HG03432 (cell line): ENCODE data around the gene EIF3J.
"Not testable (repeated sequence)": the region's sequence is repeated elsewhere in the genome, so short reads cannot be mapped to it uniquely, and the experiment has no call there.

Source experiments
- ATAC-seq: cut with Tn5 transposase; IDR thresholded peaks from one replicate; pipeline ENCODE4 v1.9.1; 2021; ENCODE audit warnings: mild to moderate bottlenecking, moderate library complexity; ENCODE audit not compliant: unreplicated experiment

Gene EIF3J, protein sequence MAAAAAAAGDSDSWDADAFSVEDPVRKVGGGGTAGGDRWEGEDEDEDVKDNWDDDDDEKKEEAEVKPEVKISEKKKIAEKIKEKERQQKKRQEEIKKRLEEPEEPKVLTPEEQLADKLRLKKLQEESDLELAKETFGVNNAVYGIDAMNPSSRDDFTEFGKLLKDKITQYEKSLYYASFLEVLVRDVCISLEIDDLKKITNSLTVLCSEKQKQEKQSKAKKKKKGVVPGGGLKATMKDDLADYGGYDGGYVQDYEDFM

DNA sequence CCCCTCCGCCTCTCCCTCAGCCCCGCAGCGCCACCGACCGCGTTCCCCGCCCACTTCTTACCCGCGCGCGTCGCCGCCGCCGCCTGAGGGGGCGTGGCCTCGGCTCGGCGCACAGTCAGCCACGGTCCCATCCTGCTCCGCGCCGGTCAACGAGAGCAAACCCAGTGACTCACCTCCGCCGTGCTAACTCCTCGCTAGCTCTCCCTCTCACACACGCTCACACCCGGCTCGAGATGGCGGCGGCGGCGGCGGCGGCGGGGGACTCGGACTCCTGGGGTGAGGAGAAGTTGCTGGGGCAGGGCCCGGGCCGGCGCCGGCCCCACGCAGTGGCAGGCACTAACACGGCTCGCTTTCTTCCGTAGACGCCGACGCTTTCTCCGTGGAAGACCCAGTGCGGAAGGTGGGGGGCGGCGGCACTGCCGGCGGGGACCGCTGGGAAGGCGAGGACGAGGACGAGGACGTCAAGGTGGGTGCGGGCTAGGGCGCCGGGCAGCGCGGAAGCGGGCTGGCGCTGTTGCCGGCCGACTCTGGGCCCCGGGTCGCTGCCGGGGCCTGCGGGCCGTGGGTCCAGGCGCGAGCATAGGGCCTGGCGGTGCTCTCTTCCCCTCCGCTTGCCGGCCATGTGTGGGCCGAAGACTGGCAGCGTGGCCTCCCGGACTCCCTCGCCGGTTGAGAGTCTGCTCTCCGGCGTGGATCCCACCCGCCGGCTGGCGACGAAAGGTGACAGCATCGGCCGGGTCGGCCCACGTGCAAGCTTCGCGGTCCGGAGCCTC lies at the start of gene EIF3J:
Gene EIF3J, plus strand, starts transcription at position 186 of the 773 bp plus-strand sequence. Its CDS starts 48 bp downstream, at position 234.
- ATAC-seq = peak; percentile 85

DNA sequence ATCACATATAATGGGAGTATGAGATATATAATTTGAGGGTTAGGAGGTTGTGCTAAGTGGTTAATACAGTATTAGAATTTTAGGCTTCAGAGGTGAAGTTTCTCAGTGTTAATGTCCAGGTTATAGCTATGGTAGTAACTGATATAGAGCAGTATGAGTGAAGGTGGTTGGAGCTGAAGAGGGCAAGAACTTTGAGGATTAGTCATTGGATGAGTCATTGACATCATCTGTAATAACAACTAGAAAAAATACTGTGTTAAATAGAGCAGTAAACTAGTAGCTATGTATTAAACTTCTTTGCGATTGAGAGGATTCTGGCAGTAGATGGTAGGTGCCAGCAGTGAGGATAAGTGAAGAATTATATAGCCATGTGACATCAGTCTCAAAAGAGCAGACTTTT lies 47.5 kb upstream of the EIF3J start:
- ATAC-seq = no peak

DNA sequence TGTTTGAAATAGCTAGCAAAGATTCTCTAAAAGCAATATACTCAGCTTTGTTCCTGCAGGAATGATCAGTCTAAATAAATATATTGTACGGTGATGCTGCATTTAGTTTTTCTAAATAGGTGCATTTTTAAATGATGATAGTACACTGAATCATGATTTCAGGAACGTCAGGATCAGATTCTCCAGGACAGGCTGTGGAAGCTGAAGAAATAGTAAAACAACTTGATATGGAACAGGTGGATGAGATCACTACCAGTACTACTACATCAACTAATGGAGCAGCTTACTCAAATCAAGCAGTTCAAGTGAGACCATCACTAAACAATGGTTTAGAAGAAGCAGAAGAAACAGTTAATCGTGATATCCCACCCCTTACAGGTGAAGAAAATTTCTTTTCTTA lies 46.3 kb upstream of the EIF3J start:
- ATAC-seq = no peak

DNA sequence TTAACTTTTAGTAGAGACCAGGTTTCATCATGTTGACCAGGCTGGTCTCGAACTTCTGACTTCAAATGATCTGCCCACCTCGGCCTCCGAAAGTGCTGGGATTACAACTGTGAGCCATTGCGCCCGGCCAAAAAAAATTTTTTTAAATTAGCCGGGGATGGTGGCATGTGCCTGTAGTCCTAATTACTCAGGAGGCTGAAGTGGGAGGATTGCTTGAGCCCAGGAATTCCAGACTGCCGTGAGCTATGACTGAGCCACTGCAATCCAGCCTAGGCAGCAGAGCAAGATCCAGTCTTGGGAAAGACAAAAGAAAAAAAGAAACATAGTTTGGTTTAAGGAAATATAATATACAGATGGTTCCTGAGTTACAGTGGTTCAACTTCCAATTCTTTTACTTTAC lies 44.9 kb upstream of the EIF3J start:
- no peak for ATAC-seq

DNA sequence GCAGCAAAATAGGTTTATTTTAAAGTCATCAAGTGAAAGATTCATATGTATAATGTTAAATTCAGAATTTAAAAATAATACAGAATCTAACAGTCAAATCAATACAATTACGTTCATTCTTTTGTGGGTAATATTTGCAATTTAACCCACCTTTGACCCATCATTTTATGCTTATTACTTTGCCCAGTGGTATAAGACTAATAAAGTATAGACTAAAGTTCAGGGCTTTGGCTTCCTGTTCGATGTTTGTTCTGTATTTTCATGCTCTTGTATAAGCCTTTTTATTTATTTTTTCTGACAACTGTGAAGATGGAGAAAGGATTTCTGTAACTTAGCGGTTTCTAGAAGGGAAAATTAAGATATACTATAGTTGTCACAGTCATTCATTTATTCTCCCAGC lies 44.3 kb upstream of the EIF3J start:
- ATAC-seq = no peak

DNA sequence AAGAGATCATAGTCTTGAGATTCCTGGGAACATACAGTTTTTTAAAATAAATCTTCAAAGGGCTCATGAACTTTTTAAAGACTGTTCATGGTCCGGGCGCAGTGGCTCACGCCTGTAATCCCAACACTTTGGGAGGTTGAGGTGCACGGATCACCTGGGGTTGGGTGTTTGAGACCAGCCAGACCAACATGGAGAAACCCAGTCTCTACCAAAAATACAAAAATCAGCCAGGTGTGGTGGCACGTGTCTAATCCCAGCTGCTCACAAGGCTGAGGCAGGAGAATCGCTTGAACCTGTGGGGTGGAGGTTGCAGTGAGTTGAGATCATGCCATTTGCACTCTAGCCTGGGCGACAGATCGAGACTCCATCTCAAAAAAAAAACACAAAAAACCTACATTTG lies 41.4 kb upstream of the EIF3J start:
- no peak for ATAC-seq

DNA sequence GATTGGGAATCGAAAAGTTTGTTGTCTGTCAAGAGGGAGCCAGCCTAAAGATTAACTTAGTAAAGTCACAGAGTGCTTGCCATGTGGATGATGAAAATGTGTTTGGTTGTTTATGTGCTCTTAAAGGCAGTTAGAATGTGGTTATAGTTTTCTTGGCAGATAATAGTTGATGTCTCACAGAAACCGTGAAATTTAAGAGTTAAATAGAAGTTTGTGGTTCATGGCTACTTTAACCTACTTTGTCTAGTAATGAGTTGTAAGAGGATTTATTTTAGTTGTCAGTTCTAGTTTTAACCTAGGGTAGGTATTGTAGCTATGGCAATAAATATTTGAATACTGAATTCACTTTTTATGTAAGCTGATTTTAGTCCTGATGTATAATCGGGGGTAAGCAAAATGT lies 36.4 kb upstream of the EIF3J start:
- ATAC-seq = no peak

DNA sequence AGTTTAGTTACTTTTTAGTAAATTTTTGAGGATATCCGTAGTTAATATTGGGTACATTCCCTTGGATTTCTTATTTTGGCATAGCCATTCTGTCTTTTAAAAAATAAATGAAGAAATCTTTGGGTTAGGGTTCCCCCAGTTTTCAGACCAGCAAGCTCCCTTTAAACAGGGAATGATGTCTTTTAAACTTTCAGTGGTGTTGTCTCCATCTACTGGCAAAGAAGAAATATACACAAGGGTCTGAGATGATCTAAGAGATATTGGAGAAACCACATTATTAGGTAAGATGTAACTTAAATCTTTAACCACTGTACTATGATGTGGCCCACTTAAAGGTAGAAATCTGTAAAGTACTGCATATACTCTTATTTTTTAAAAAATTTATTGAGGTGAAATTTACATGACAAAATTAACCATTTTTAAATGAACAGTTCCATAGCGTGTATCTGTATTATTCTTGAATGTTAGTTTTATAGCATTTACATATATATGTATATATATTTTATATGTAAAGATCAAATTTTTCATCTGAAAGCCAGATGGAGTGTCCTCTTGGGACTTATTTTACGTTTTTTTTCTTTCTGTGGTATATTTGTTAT lies 35.1 kb upstream of the EIF3J start:
- ATAC-seq = no peak

DNA sequence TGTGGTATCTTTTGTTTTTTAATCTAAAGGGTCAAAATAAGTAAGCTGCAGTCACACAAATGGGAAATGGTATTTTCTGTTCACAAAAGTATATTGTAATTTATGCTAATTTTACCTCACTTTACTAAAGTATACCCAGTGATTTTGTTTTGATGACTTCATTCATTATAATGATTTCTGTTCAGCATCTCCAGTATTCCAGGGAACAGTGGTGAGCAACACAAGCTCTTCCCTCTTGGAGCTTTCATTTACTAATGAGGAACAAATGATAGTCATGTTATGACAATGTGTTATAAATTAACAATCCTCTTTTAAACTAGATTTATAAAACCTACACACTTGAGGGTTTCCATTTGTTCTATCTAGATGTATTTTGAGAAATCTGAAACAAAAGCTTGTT lies 20.5 kb upstream of the EIF3J start:
- ATAC-seq = no peak

DNA sequence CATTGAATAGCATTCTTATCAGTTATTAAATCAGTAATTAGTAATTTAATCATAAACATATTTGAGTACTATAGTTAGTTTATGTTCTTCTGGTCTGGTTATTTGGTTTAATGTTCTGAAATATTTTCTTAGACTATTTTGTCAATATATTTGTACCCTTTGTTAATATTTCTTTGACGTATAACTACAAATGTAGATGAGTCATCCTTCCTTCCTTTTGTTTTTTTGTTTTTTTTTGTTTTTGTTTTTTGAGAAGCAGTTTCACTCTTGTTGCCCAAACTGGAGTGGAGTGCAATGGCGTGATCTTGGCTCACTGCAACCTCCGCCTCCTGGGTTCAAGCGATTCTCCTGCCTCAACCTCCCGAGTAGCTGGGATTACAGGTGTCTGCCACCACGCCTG lies 17.4 kb upstream of the EIF3J start:
- ATAC-seq = no peak

DNA sequence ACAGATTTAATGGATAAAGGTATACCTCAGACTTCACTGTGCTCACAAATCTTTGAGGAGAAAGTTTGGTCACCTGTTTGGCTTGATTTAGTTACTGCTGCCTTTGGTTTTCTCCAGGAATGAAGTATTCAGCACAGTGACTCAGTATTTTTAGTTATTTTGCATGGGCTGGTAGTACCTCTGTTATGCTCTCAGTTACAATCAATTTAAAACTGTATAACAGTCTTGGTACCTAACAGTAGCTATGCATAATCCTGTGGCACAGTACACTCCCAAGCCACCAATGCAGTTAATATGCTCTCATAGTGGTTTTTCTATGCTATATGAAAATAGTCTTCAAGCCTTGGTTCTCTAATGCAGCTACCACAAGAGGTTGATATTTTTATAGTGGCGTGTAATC lies 11.9 kb upstream of the EIF3J start:
- no peak for ATAC-seq

DNA sequence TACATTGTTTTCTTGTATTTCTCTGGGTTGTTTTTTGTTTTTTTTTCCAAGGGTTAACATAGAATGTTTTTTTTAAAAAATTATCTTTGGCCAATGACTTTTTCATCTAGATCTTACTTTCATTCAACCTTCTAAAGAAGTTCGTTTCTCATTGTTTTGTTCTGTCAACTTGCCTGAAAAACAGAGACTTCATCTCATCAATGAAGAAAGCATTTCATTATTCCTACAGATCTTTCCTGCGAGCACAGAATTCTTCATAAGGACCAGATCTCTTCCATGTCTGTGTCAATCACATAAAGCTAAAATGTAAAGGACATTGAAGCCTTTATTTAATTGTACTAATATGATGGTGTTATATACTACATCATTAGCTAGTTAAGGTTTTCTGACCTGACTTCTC lies 9.7 kb upstream of the EIF3J start:
- no peak for ATAC-seq

DNA sequence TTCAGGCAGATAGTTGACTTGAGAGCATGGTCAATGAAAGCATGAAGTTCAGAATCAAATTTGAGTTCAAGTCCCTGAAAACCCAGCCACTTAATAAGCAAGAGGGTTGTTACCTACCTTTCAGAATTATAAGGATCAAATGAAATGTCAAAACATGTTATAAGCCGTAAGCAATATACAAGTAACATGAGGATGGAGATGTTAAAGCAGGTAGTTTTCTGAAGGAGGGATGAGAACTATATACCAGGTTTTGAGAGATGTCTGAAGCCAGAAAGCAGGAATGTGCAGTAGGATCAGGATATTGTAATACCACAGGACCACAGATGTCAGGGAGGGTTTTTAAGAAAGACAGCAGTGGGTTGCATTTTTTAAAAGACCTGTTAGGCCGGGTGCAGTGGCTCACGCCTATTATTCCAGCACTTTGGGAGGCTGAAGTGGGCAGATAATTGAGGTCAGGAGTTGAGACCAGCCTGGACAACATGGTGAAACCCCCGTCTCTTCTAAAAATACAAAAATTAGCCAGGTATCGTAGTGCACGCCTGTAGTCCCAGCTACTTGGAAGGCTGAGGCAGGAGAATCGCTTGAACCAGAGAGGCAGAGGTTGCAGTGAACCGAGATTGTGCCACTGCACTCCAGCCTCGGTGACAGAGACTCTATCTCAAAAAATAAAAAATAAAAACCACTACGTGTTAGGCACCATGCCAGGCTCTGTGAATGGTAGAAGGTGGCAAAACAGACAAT lies 6.9 kb upstream of the EIF3J start:
- ATAC-seq = no peak

DNA sequence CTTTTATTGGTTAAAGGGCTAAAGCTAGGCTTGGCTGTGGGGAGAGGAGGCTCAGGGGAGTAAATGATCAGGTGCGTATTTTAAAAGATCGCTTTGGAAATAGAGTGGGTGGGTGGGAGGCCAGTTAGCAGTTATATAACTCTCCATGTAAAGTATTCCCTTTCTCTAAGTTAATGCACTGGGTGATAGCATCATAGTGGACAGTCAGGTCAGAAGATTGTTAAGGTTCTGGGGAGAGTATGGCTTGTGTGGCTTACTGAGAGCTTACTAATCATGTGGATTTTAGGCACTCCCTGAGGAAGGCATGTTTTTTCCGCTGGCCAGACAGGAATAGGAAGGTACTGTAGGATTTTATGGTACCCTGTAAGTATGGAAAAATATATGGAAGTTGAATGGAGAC lies 6.3 kb upstream of the EIF3J start:
- no peak for ATAC-seq

DNA sequence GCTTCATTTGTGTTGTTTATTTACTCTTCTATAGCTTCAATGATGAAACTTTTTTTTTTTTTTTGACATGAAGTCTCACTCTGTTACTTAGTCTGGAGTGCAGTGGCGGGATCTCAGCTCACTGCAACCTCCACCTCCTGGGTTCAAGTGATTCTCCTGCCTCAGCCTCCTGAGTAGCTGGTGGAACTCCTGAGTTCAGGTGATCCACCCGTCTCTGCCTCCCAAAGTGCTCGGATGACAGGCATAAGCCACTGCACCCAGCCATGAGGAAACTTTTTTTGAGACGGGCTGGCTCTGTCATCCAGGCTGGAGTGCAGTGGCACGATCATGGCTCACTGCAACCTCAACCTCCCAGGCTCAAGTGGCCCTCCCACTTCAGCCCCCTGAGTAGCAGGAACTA lies 4.7 kb upstream of the EIF3J start:
- ATAC-seq = not testable (repeated sequence)

DNA sequence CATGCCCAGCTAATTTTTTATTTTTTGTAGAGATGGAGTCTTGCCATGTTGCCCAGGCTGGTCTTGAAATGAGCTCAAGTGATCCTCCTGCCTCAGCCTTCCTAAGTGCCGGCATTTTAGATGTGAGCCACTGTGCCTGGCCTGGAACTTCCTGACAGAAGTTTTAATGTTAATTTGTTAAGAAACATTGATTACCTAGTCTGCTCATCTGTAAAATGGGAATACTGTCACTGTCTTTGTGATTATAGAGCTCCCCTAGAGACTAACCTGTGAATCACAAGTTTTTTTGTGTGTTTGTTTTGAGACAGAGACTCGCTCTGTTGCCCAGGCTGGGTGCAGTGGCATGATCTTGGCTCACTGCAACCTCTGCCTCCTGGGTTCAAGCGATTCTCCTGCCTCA lies 4.3 kb upstream of the EIF3J start:
- ATAC-seq = no peak

DNA sequence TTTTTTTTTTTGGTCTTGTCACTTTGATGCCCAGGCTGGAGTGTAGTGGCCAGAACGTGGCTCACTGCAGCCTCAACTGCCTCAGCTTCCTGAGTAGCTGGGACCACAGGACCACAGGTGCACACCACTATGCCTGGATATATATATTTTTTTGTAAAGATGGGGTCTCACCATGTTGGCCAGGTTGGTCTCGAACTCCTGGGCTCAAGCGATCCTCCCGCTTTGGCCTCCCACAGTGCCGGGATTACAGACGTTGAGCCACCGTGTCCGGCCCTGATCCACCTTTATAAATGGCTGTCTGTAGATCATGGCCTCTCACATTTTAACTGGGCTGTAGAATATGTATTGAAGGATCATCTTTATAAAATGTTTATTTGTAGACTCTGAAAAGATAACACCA lies 1.9 kb upstream of the EIF3J start:
- ATAC-seq = no peak

DNA sequence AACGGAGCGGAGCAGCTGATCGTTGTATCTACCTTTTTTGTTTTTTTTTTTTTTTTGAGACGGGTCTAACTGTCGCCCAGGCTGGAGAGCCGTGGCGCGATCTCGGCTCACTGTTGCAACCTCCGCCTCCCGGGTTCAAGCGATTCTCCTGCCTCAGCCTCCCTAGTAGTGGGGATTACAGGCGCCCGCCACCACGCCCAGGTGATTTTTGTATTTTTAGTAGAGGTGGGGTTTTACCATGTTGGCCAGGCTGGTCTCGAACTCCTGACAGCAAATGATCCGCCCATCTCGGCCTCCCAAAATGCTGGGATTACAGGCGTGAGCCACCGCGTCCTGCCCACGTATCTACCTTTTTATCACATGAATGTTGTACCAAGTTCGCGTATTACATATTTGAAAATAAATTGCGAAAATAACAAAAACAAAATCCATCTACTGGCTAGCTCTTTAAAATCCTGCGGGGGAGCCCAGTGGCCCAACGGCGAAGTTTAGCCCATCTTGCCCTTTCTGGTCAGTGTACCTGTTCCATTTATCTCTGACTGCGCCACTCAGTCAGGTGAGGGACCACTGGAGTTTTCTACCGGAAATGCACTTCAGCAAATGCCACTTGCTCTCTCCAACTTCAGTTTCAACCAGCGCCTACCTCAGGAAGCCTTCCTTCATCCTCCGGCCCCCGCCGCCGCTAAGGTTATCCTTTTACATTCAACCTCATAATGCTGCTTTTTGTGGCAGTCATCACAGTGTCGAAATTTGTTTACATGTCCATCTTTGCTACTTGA lies 1.2 kb upstream of the EIF3J start:
- no peak for ATAC-seq

DNA sequence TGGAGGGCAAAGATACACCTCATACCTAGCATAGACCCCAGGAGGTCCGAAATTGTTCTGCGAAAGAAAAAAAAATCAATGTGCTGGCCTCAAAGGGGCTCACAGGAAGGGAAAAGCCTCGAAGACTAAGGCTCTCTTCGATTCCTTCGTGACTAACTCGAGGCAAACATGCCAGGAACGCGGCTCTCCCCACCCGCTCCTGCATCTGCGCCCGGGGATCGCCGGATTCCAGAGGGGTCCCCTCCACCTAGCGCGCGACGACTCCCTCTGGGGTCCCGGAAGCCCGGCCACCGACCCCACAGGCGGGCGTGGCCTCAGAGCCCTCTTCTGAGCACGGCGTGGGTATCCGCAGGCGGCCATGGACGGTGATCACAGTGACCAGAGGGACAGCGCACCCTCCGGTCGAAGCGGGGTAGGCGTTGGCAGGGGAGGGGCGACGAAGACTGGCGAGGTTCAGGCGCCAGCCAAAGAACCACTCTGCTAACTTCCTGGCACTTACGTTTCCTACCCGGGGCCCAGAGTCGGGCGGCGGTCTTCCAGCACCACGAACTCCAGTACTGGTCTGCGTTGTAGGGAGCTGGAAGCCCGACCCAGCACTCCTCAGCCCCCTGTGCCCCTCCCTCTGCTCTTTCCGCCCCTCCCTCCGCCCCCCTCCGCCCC lies 515 bp upstream of the EIF3J start:
- peak; percentile 72 for ATAC-seq

DNA sequence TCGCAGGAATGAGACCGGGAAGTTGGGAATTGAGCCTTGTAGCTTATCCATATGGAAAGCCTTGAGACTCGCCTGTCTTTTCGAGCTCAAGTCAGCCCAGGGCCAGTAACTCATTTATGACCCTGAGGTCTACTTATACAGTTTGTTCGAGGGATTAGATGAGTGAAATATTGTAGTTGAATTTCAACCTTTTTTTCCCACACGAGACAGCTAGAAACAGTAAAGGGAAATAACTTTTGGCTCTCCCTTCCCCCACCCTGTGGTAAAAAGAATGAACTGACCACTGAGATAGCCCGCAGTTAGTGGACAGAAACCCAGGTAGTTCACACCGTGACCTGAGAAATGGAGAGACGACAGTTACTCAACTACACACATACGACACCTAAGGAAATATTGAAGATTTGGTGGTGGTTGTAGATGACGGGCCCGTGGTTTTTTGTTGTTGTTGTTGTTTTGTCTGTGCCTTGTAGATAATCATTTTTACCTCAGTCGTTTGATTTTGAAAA lies 841 bp downstream of the EIF3J start:
- ATAC-seq = no peak
